HG03354 (cell line): Measurements from ENCODE around the gene CCNF.
"Not testable (repeated sequence)": the region's sequence is repeated elsewhere in the genome, so short reads cannot be mapped to it uniquely, and the experiment has no call there.

Source experiments
- ATAC-seq: cut with Tn5 transposase; IDR thresholded peaks from one replicate; pipeline ENCODE4 v1.9.1; 2021; ENCODE audit warnings: mild to moderate bottlenecking; ENCODE audit not compliant: unreplicated experiment, poor library complexity, severe bottlenecking

Gene CCNF

GRCh38 chr16:2470234-2470601 lies 41.0 kb downstream of the CCNF start:
- ATAC-seq: no peak

GRCh38 chr16:2470603-2471015 lies 41.4 kb downstream of the CCNF start:
- ATAC-seq: no peak

DNA sequence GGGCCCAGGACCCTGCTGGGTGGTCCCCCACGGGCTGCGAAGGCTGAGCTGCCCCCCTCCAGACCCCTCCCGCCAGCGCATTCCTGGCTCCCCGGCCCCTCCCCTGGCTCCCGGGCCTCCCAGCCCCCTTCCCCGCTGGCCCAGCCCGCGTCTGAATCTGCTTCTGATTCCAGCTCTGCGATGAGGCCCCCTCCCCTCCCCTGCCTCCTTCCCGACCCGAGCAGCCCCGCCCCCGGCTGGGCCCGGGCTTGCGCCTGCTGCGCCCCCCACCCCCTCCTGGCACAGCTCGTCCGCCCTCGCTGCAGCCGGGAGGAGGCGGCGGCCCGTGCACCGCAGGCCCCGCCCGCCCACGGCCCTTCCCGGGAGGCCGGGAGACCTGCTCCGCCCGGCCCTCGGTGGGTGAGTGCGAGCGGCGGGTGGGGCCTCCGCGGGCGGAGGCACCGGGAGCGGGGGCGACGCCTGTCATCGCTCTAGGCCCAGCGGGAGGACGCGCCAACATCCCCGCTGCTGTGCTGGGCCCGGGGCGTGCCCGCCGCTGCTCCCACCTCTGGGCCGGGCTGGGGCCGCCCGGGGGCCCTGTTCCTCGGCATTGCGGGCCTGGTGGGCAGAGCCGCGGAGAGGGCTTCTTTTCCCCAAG lies 41.9 kb downstream of the CCNF start, which contains the start of gene NTN3:
Gene NTN3 (plus strand): TSS at position 282 of the 637 bp plus-strand sequence. CDS start 405 bp downstream, outside the sequence.
- ATAC-seq: no peak

DNA sequence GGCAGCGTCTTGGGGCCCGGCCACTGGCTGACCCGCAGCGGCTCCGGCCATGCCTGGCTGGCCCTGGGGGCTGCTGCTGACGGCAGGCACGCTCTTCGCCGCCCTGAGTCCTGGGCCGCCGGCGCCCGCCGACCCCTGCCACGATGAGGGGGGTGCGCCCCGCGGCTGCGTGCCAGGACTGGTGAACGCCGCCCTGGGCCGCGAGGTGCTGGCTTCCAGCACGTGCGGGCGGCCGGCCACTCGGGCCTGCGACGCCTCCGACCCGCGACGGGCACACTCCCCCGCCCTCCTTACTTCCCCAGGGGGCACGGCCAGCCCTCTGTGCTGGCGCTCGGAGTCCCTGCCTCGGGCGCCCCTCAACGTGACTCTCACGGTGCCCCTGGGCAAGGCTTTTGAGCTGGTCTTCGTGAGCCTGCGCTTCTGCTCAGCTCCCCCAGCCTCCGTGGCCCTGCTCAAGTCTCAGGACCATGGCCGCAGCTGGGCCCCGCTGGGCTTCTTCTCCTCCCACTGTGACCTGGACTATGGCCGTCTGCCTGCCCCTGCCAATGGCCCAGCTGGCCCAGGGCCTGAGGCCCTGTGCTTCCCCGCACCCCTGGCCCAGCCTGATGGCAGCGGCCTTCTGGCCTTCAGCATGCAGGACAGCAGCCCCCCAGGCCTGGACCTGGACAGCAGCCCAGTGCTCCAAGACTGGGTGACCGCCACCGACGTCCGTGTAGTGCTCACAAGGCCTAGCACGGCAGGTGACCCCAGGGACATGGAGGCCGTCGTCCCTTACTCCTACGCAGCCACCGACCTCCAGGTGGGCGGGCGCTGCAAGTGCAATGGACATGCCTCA lies 42.6 kb downstream of the CCNF start:
- ATAC-seq: no peak

DNA sequence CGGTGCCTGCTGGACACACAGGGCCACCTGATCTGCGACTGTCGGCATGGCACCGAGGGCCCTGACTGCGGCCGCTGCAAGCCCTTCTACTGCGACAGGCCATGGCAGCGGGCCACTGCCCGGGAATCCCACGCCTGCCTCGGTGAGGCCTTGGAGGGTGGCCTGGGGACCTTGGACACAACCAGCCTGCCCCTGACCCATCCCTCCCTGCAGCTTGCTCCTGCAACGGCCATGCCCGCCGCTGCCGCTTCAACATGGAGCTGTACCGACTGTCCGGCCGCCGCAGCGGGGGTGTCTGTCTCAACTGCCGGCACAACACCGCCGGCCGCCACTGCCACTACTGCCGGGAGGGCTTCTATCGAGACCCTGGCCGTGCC lies 43.2 kb downstream of the CCNF start:
- ATAC-seq: no peak

DNA sequence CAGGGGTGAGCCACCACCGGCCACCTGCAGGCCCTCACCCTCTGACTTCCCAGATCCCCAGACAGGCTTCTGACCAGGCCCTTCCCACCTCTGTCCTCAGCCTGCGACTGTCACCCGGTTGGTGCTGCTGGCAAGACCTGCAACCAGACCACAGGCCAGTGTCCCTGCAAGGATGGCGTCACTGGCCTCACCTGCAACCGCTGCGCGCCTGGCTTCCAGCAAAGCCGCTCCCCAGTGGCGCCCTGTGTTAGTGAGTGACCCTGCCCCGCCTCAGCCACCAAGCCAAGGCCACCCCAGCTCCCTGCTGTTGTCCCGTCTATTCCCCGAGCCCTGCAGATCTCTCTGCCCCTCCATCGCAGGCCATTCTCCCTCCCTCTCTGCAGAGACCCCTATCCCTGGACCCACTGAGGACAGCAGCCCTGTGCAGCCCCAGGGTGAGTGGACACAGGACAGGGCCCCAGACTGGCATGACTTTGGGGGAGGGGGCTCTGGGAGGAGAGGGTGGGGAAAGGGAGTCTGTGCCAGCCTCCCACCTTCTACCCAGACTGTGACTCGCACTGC lies 43.7 kb downstream of the CCNF start:
- ATAC-seq: no peak

- peak; percentile 1 for ATAC-seq
Measured at GRCh38 chr16:2473446-2473926, 44.2 kb downstream of the CCNF start.

DNA sequence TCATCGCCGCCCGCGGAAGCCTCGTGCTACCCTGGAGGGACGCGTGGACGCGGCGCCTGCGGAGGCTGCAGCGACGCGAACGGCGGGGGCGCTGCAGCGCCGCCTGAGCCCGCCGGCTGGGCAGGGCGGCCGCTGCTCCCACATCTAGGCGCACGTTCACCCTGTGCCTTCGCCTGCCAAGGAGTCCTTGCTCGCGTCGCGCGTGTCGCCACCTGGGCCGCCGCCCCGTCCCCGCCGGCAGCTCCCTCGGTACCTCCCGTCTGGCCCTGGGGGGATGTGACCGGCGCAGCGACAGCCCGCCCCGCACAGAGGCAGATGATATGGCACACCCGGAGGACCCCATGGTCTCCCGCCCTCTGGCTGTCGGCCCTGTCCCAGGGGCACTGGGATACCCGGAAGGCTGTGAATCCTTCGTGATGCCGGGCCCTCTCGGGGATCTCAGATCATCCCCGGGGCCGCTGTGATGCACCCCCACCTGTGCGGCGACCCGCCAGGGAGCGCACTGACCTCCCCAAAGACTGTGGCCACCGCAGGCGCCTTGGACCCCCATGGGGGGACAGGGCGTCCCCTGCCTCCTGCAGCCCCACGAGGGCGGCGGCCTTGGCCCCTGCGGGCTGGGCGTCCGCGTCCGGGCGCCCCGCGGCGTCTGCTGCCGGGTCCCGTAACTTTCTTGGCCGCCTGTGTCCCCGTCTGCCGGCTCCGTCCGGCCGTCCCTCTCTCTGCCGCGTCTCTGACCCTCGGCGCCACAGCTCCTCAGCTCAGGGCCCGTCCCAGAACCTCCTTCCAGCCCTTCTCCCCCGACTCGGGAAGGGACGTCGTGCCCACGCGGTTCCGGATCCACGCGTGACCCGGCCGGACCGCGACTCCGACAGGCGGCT lies 45.0 kb downstream of the CCNF start:
- peak; percentile 29 for ATAC-seq

GRCh38 chr16:2474877-2475412 lies 45.7 kb downstream of the CCNF start, which contains the start of gene TBC1D24:
Gene TBC1D24, plus strand, starts transcription at chr16:2475127. Its CDS starts 21,022 bp downstream, at chr16:2496149.
- ATAC-seq: peak; percentile 73

GRCh38 chr16:2475413-2476344 lies 46.4 kb downstream of the CCNF start:
- ATAC-seq: peak; percentile 9

DNA sequence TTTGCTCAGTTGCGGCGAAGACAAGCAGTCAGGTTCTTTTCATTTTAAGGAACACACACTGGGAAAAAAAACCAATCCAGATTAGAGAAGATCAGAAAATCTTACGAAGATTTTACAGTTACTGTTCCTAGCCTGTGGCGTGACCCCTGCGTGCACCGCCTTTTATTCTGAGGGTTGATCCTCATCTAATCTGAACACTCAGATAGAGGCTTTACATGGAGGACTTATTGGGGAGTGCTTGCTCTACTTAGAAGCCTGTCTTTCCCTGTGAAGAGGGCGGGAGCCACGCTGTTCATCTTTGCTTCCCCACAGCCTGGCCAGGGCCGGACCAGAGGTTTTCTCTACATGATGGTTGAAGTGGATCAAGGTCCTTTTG lies 47.1 kb downstream of the CCNF start:
- no peak for ATAC-seq

- ATAC-seq: no peak
Measured at GRCh38 chr16:2476741-2477140, 47.5 kb downstream of the CCNF start.

DNA sequence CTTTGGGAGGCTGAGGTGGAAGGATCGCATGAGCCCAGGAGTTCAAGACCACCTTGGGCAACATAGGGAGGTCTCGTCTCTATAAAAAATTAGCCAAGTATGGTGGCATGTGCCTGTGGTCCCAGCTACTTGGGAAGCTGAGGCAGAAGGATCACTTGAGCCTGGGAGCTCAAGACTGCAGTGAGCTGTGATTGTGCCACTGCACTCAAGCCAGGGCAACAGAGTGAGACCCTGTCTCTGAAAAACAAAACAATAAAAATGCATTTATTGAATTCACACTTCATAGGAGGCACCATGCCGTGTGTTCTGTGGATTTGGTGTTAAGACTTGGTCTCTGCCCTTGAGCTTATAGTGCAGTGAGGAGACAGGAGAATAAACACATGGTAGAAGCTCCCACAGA lies 48.1 kb downstream of the CCNF start:
- no peak for ATAC-seq

GRCh38 chr16:2478279-2478678 lies 49.0 kb downstream of the CCNF start:
- ATAC-seq: no peak

DNA sequence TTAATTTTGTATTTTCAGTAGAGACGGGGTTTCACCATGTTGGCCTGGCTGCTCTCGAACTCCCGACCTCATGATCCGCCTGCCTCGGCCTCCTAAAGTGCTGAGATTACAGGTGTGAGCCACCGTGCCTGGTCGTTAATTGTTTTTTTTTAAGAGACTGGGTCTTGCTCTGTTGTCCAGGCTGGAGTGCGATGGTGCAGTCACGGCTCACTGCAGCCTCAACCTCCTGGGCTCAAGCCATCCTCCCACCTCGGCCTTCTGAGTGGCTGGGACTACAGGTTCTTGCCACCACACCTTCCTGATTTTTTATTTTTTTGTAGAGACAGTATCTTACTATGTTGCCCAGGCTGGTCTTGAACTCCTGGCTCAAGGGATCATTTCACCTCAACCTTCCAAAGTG lies 50.7 kb downstream of the CCNF start:
- ATAC-seq: not testable (repeated sequence)

GRCh38 chr16:2480948-2481347 lies 51.7 kb downstream of the CCNF start:
- ATAC-seq: no peak

DNA sequence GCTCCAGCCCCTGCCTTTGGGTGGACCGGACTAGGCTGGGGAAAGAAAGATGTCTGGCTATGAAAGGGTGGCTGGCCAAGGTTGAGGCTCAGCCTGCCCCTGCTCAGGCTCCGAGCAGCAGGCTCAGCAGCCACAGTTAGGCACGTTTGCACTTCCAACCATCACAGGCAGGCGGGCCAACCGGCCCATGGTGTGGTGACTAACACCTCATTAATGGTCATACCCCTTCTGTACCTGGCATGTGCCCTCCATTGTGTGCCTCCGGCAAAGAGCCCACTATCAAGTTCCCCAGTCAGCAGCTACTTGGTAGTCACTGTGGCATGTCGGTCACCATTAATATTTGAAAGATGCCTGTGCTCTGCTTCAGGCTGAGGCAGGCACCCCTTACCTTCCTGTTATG lies 52.4 kb downstream of the CCNF start:
- ATAC-seq: no peak

- no peak for ATAC-seq
Measured at GRCh38 chr16:2482249-2482648, 53.0 kb downstream of the CCNF start.
